ENCODE data around the gene DCBLD2. TPM values are rescaled to one million over a fixed set of nuclear protein-coding genes. Genes with fewer than 3 reads are reported as not detected.

The DCBLD2 gene
- total and polyA plus RNA-seq, 2 of the 4 experiments (the other 2 are of a cell fraction) = 121 to 196 TPM

- intact Hi-C loops (cut with micrococcal nuclease) = loop anchor here (10.0 kb wide), 1 partner anchor 298 kb away; no protein-coding TSS in a partner anchor
- Histone ChIP-seq H3K9me1 (ENCODE audit: insufficient read depth, low read length) (no peaks in the 10 kb centered on the region), H2BK5ac (ENCODE audit: low read depth, low read length, poor library complexity, severe bottlenecking) (no peak overlapping the region), H3K9ac (ENCODE audit: low read depth, low read length) (no peak overlapping the region), H3K36me3 (ENCODE audit: control insufficient read depth, insufficient read depth, low read length) (no peaks in the 10 kb centered on the region), H3K27me3 (ENCODE audit: control insufficient read depth, insufficient read depth, low read length) (no peaks in the 10 kb centered on the region), H3K4me3 (ENCODE audit: insufficient read depth, low read depth, low read length) (no peak overlapping the region), H4K5ac (ENCODE audit: low read depth, low read length) (no peak overlapping the region), H2AK9ac (replicated peaks; ENCODE audit: low read depth, low read length, poor library complexity) (no peak overlapping the region), H3K79me1 (ENCODE audit: low read depth in 1 of 2, low read length in 2 of 2) (peaks cover 10 to 23% of the 10 kb centered on the region in 2 experiments), H3K56ac (ENCODE audit: extremely low read depth, insufficient read depth, low read length) (no peak overlapping the region), H4K8ac (ENCODE audit: low read depth in 2 of 2, low read length in 2 of 2) (peak overlapping the region in 1 of 2 experiments; percentile 46; a peak in 1 of 4 replicates), H3K4me2 (ENCODE audit: low read depth, low read length) (no peak overlapping the region), H4K91ac (ENCODE audit: insufficient read depth, low read depth, low read length) (no peak overlapping the region), H3K14ac (replicated peaks; ENCODE audit: low read depth, low read length) (no peak overlapping the region), H3K27ac (ENCODE audit: insufficient read depth, low read length) (no peak overlapping the region), H3K4ac (ENCODE audit: low read depth, low read length) (peak overlapping the region; percentile 4; the same call in 1 of the 2 replicates), H2BK120ac (ENCODE audit: low read depth, low read length) (0 out of 2 replicates have a peak overlapping the region, but pooled peaks have one; percentile 4), H3K4me1 (ENCODE audit: control insufficient read depth, insufficient read depth, low read length) (peaks cover 2% of the 10 kb centered on the region; the same call in 1 of the 2 replicates), H4K20me1 (ENCODE audit: insufficient read depth, low read length) (peaks cover 12% of the 10 kb centered on the region), H3K9me3 (ENCODE audit: control insufficient read depth, insufficient read depth, low read length) (no peaks in the 10 kb centered on the region), H2BK15ac (ENCODE audit: low read depth, low read length) (no peak overlapping the region), H2BK20ac (ENCODE audit: low read depth, low read length) (0 out of 2 replicates have a peak overlapping the region, but pooled peaks have one; percentile 14), H3K18ac (ENCODE audit: low read depth, low read length) (no peak overlapping the region; the same call in 1 of the 2 replicates), H2AK5ac (ENCODE audit: low read depth, low read length) (peak overlapping the region; percentile 66; the same call in 1 of the 2 replicates), H3K23ac (ENCODE audit: low read depth, low read length) (peak overlapping the region; percentile 59), H2AFZ (replicated peaks; ENCODE audit: low read length, poor library complexity) (no peak overlapping the region)
- TF ChIP-seq CEBPB (IDR thresholded peaks at IDR 0.05; ENCODE audit: low read depth, low read length) = no peak
- no peak for TF ChIP-seq MAZ (IDR thresholded peaks at IDR 0.05; ENCODE audit: borderline replicate concordance, low read depth, low read length)
- no peak for TF ChIP-seq FOS (IDR thresholded peaks at IDR 0.05; ENCODE audit: low read depth, low read length)
- no peak for TF ChIP-seq NFE2L2 (IDR thresholded peaks at IDR 0.05; ENCODE audit: low read depth, low read length)
- TF ChIP-seq, protein P1, sequence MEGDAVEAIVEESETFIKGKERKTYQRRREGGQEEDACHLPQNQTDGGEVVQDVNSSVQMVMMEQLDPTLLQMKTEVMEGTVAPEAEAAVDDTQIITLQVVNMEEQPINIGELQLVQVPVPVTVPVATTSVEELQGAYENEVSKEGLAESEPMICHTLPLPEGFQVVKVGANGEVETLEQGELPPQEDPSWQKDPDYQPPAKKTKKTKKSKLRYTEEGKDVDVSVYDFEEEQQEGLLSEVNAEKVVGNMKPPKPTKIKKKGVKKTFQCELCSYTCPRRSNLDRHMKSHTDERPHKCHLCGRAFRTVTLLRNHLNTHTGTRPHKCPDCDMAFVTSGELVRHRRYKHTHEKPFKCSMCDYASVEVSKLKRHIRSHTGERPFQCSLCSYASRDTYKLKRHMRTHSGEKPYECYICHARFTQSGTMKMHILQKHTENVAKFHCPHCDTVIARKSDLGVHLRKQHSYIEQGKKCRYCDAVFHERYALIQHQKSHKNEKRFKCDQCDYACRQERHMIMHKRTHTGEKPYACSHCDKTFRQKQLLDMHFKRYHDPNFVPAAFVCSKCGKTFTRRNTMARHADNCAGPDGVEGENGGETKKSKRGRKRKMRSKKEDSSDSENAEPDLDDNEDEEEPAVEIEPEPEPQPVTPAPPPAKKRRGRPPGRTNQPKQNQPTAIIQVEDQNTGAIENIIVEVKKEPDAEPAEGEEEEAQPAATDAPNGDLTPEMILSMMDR (conservative IDR thresholded peaks at IDR 0.05; ENCODE audit: low read depth, low read length) = no peak
- no peak for TF ChIP-seq MAFK (IDR thresholded peaks at IDR 0.05; ENCODE audit: low read depth, low read length)
- no peak for TF ChIP-seq RAD21 (IDR thresholded peaks at IDR 0.05; ENCODE audit: low read length)
- no peak for TF ChIP-seq RFX5 (IDR thresholded peaks at IDR 0.05; ENCODE audit: low read depth, low read length)
- no TSS peak for BruUV-seq (replicated peaks)
- 89% methylated on average over 3 of the region's 3 CpGs; no CpG with 5 or more reads in 1 of the 2 experiments for whole genome bisulfite sequencing, 2 experiments (ENCODE audit: extremely low coverage in 2 of 2, insufficient read length in 1 of 2)
- dilution Hi-C loops (cut with HindIII; ENCODE audit: low sequenced_read_pairs, unreplicated experiment) = no loop called here
- POLR2A ChIA-PET (ENCODE audit: unreplicated experiment) = no interaction called here
- ATAC-seq (ENCODE audit: low read depth) = no peak
- in situ Hi-C loops (cut with MboI; ENCODE audit: low sequenced_read_pairs) = no loop called here
- no peak for DNase-seq
- CTCF ChIA-PET = interaction anchor here (1.4 kb wide), 1 partner anchor 88 kb away, joined by 3 read pairs; no protein-coding TSS in a partner anchor
Observed at GRCh38 chr3:98903099-98903498, 1.6 kb upstream of the DCBLD2 start.
